IMR-90 (cell line): Measurements from ENCODE around the gene AKNA. TPM values are rescaled to one million over a fixed set of nuclear protein-coding genes. Genes with fewer than 3 reads are reported as not detected.

Source experiments
- ATAC-seq: fragments of 200-7000 bp; cut with Tn5 transposase; 2 replicates; pipeline ENCODE4 v1.9.1; 2020; ENCODE audit warnings: low read depth, mild to moderate bottlenecking, moderate library complexity
- BruUV-seq: library from RNA; stranded (reverse); fragments of 400-500 nt; replicated peaks from 2 replicates; lab custom pipeline; 2021; lab: Mats Ljungman, UMichigan
- CTCF ChIA-PET: fragments of 300-600 bp; formaldehyde crosslinking; extraction: SDS; loops from one replicate; lab custom pipeline; 2021; ENCODE audit warnings: antibody characterized with exemption; lab: Yijun Ruan, JAX
- POLR2A ChIA-PET: fragments of 300-600 bp; sonication (Branson Sonifier 250); formaldehyde crosslinking; loops from one replicate; lab custom pipeline; 2022; ENCODE audit warnings: antibody characterized with exemption; ENCODE audit not compliant: unreplicated experiment; lab: Charles Lee
- DNase-seq: peaks from one replicate; pipeline ENCODE4 v3.0.0; 2013
- H2AFZ ChIP-seq: replicated peaks from 2 replicates; pipeline ENCODE3; 2013; ENCODE audit warnings: low read length, mild to moderate bottlenecking; ENCODE audit not compliant: poor library complexity
- H2AK5ac ChIP-seq: 2 replicates; pipeline ENCODE4 v1.6.1; 2013; ENCODE audit warnings: low read depth, low read length, inconsistent platforms
- H2AK9ac ChIP-seq: replicated peaks from 2 replicates; pipeline ENCODE3; 2013; ENCODE audit warnings: mild to moderate bottlenecking, low read depth, low read length, moderate library complexity; ENCODE audit not compliant: poor library complexity
- H2BK120ac ChIP-seq: 2 replicates; pipeline ENCODE4 v1.6.1; 2013; ENCODE audit warnings: low read depth, low read length, inconsistent platforms
- H2BK15ac ChIP-seq: 3 replicates; pipeline ENCODE4 v1.6.1; 2013; ENCODE audit warnings: low read depth, low read length, inconsistent platforms
- H2BK20ac ChIP-seq: 2 replicates; pipeline ENCODE4 v1.6.1; 2013; ENCODE audit warnings: low read depth, mild to moderate bottlenecking, inconsistent platforms, low read length, moderate library complexity
- H2BK5ac ChIP-seq: 2 replicates; pipeline ENCODE4 v1.6.1; 2013; ENCODE audit warnings: mild to moderate bottlenecking, low read depth, low read length, inconsistent platforms; ENCODE audit not compliant: poor library complexity, severe bottlenecking
- H3K14ac ChIP-seq: replicated peaks from 2 replicates; pipeline ENCODE4 v1.6.1; 2013; ENCODE audit warnings: low read depth, low read length, inconsistent platforms
- H3K18ac ChIP-seq: 2 replicates; pipeline ENCODE4 v1.6.1; 2013; ENCODE audit warnings: low read depth, low read length, control low read depth
- H3K23ac ChIP-seq: 2 replicates; pipeline ENCODE4 v1.6.1; 2013; ENCODE audit warnings: low read depth, low read length, inconsistent platforms
- H3K27ac ChIP-seq: 2 replicates; pipeline ENCODE4 v1.5.1; 2013; ENCODE audit warnings: mild to moderate bottlenecking, control low read depth, low read length; ENCODE audit not compliant: insufficient read depth
- H3K27me3 ChIP-seq: 2 replicates; pipeline ENCODE4 v1.6.1; 2013; ENCODE audit warnings: low read length; ENCODE audit not compliant: control insufficient read depth, insufficient read depth
- H3K36me3 ChIP-seq: 2 replicates; pipeline ENCODE4 v1.6.1; 2013; ENCODE audit warnings: low read length, mixed read lengths; ENCODE audit not compliant: control insufficient read depth, insufficient read depth
- H3K4ac ChIP-seq: 2 replicates; pipeline ENCODE4 v1.6.1; 2013; ENCODE audit warnings: low read depth, low read length, inconsistent platforms
- H3K4me1 ChIP-seq: 2 replicates; pipeline ENCODE4 v1.6.1; 2013; ENCODE audit warnings: low read length, mixed read lengths; ENCODE audit not compliant: control insufficient read depth, insufficient read depth
- H3K4me2 ChIP-seq: 2 replicates; pipeline ENCODE4 v1.6.1; 2013; ENCODE audit warnings: low read depth, mild to moderate bottlenecking, control low read depth, low read length, moderate library complexity
- H3K4me3 ChIP-seq: 2 replicates; pipeline ENCODE4 v1.5.1; 2013; ENCODE audit warnings: low read depth, mild to moderate bottlenecking, control low read depth, low read length, moderate library complexity; ENCODE audit not compliant: insufficient read depth
- H3K56ac ChIP-seq: 2 replicates; pipeline ENCODE4 v1.6.1; 2013; ENCODE audit warnings: low read length, inconsistent platforms; ENCODE audit not compliant: insufficient read depth; ENCODE audit errors: extremely low read depth
- H3K79me1 ChIP-seq, 2 experiments: 2 replicates each; pipeline ENCODE4 v1.6.1; 2013; ENCODE audit warnings: low read length in 2 of 2, inconsistent platforms in 1 of 2, low read depth in 1 of 2
- H3K9ac ChIP-seq: 2 replicates; pipeline ENCODE4 v1.6.1; 2013; ENCODE audit warnings: low read depth, low read length, control low read depth
- H3K9me1 ChIP-seq: 2 replicates; pipeline ENCODE4 v1.6.1; 2013; ENCODE audit warnings: low read length, inconsistent platforms; ENCODE audit not compliant: insufficient read depth
- H3K9me3 ChIP-seq: 2 replicates; pipeline ENCODE4 v1.6.1; 2013; ENCODE audit warnings: low read length; ENCODE audit not compliant: control insufficient read depth, insufficient read depth
- H4K20me1 ChIP-seq: 2 replicates; pipeline ENCODE4 v1.6.1; 2013; ENCODE audit warnings: low read length, inconsistent platforms; ENCODE audit not compliant: insufficient read depth
- H4K5ac ChIP-seq: 2 replicates; pipeline ENCODE4 v1.6.1; 2013; ENCODE audit warnings: mild to moderate bottlenecking, low read depth, low read length, control low read depth
- H4K8ac ChIP-seq, 2 experiments: 2 replicates each; pipeline ENCODE4 v1.6.1; 2013; ENCODE audit warnings: low read depth in 2 of 2, low read length in 2 of 2, control low read depth in 1 of 2, inconsistent platforms in 1 of 2
- H4K91ac ChIP-seq: 2 replicates; pipeline ENCODE4 v1.6.1; 2013; ENCODE audit warnings: low read depth, low read length, inconsistent platforms; ENCODE audit not compliant: insufficient read depth
- RAD21 ChIP-seq: IDR thresholded peaks from 2 replicates; pipeline ENCODE4 v1.6.1; 2012; ENCODE audit warnings: low read length, improper control_type of control experiment
- SMC3 ChIP-seq: fragments of 150-350 bp; IDR thresholded peaks from 2 replicates; pipeline ENCODE4 v1.6.1; 2016; ENCODE audit warnings: low read depth, mild to moderate bottlenecking, antibody characterized with exemption, low read length, moderate library complexity
- WGBS, 2 experiments: methylation state at CpG; one replicate each; pipeline versions ENCODE4 v1.1.5 to v1.1.7; 2013; ENCODE audit warnings: missing lambda C conversion rate in 2 of 2; ENCODE audit not compliant: insufficient read length in 1 of 2; ENCODE audit errors: extremely low coverage in 2 of 2; 5-methylcytosine and 5-hydroxymethylcytosine counted together
- dilution Hi-C: fragments of 300-500 bp; cut with HindIII; formaldehyde crosslinking; loops from one replicate; pipeline ENCODE4 v1.14.3; 2018; ENCODE audit warnings: low sequenced_read_pairs; ENCODE audit not compliant: unreplicated experiment
- in situ Hi-C: fragments of 300-500 bp; cut with MboI; formaldehyde crosslinking; loops from 3 replicates; pipeline ENCODE4 v1.14.3; 2019; ENCODE audit warnings: low sequenced_read_pairs, inconsistent platforms, mixed read lengths
- intact Hi-C: fragments of 100-400 bp; cut with micrococcal nuclease; formaldehyde crosslinking; loops from 2 replicates; pipeline ENCODE4 v1.10.0; 2022
- polyA plus RNA-seq, 3 experiments: library from polyadenylated mRNA; depleted of rRNA; stranded (reverse); fragments of >200 nt; gene quantifications; 2 replicates each; pipeline ENCODE4 v1.2.3, GENCODE V29; 2012; ENCODE audit warnings: low replicate concordance in 1 of 3
- total RNA-seq: library from RNA; depleted of rRNA; stranded (reverse); fragments of >200 nt; gene quantifications from 2 replicates; pipeline ENCODE4 v1.2.3, GENCODE V29; 2012

Gene AKNA
- total and polyA plus RNA-seq, 2 of the 4 experiments (the other 2 are of a cell fraction), result 2.7 to 7.3 TPM

- peaks cover 8% of the 10 kb centered on the region; the same call in 1 of the 2 replicates for H3K9me1 ChIP-seq
- H3K4ac ChIP-seq, result no peak overlapping the region
- in situ Hi-C loops, result no loop called here
- H3K79me1 ChIP-seq, result no peaks in the 10 kb centered on the region
- H3K4me3 ChIP-seq, result no peak overlapping the region
- H4K5ac ChIP-seq, result no peak overlapping the region
- no peak overlapping the region for H2BK5ac ChIP-seq
- no peak overlapping the region for H4K91ac ChIP-seq
- intact Hi-C loops, result no loop called here
- H3K14ac ChIP-seq, result no peak overlapping the region
- H3K9ac ChIP-seq, result no peak overlapping the region
- H3K18ac ChIP-seq, result no peak overlapping the region
- no peaks in the 10 kb centered on the region for H3K9me3 ChIP-seq
- H2BK15ac ChIP-seq, result no peak overlapping the region
- dilution Hi-C loops, result no loop called here
- ChIA-PET POLR2A (no interaction called here), CTCF (no interaction called here)
- no peak overlapping the region for H3K56ac ChIP-seq
- WGBS, 2 experiments, result 78% methylated on average over 9 of the region's 28 CpGs; no CpG with 5 or more reads in 1 of the 2 experiments
- TF ChIP-seq RAD21 (no peak), SMC3 (no peak)
- peaks cover 2% of the 10 kb centered on the region; the same call in 1 of the 2 replicates for H3K4me1 ChIP-seq
- no peak overlapping the region for H3K27ac ChIP-seq
- H4K20me1 ChIP-seq, result no peaks in the 10 kb centered on the region
- no peak overlapping the region for H4K8ac ChIP-seq
- H3K23ac ChIP-seq, result no peak overlapping the region
- no peak overlapping the region for H3K4me2 ChIP-seq
- H2BK120ac ChIP-seq, result no peak overlapping the region
- no peak overlapping the region for H2AK5ac ChIP-seq
- DNase-seq (no peak), ATAC-seq (no peak)
- BruUV-seq, result TSS peak; percentile 95
- no peak overlapping the region for H2BK20ac ChIP-seq
- peaks cover 15% of the 10 kb centered on the region for H3K36me3 ChIP-seq
- H2AK9ac ChIP-seq, result no peak overlapping the region
- no peak overlapping the region for H2AFZ ChIP-seq
- no peaks in the 10 kb centered on the region for H3K27me3 ChIP-seq
Measured at GRCh38 chr9:114311571-114312512, 75.9 kb downstream of the AKNA start.
